HG02798 (cell line): ENCODE data around the gene APBA3.

Experiments used
- ATAC-seq: cut with Tn5 transposase; IDR thresholded peaks from one replicate; pipeline ENCODE4 v1.9.1; 2021; ENCODE audit warnings: mild to moderate bottlenecking; ENCODE audit not compliant: unreplicated experiment, poor library complexity

Gene APBA3

GRCh38 chr19:3761382-3762129 lies at the start of gene APBA3:
APBA3 (minus strand) TSS chr19:3761692; CDS start chr19:3760264, 1,428 bp downstream.
- ATAC-seq: peak; percentile 60

- ATAC-seq: no peak
These were observed 49.3 kb upstream of the APBA3 start for GRCh38 chr19:3810708-3811355.

DNA sequence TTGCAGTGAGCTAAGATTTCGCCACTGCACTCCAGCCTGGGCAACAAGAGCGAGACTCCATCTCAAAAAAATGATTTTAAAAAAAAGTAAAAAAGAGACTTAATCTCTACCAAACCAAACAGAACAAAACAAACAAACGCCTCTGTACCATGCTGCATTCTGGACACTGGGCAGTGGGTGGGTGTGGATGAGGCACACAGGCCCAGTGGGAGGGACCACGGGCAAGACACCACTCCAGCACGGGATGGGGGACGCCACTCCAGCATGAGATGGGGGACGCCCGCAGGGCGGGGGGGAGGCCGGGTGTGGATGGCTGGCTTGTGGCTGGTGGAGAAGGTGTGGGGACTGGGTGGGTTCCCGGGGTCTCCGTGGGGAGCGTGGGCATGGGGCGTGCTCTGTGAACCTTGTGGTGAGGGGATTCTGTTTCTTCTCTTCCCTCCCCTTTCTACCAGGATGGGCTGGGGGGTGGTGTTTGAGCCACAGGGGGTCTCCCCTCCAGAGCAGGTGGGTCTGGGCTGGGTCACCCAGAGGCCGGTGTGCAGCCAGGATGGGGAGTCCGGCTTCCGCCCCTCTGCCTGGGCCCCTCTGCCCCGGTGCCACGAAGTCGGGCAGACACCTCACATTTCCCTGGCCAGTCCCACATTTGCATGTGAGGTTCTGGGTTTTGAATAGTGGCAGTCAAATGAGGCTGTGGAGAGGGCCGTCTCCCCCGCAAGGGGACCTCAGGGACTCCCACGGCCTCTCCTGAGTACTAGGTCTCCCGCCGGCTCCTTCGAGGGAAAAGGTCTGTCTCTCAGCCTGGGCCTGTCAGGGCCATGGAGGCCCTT lies 48.6 kb upstream of the APBA3 start:
- no peak for ATAC-seq

DNA sequence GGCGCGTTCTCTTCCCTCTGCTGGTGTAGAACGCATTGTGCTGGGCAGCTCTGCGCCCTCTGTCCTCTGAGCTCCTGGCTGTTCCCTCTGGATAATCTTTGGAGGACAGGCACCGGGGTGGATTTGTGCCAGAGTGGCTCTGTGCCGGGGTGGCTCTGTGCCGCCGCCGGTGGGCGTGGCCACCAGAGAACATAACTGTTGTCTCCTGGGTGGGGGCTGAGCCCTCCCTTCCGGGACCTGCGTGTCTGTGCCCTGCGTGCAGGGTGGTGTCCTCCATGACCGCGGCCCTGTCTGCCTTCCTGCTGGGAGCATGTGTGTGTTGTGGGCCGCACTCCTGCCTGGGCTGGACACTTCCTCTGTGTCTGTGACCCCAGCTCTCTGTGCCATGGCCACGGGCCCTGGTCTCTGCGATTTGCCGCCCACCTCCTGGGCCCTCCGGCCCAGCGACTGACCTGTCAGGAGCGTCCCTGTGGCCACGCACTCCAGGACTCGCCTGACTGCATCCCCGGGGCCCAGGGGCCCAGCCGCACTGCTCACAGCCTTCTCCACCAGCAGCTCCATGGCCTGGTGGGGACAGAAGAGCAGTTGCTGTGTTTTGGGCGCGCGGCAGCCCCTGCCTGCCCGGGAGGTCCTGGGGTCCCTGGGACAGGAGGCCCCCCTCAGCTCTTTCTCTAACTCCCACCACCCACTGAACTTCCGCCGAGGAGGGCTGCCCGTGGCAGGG lies 47.1 kb upstream of the APBA3 start:
- no peak for ATAC-seq

DNA sequence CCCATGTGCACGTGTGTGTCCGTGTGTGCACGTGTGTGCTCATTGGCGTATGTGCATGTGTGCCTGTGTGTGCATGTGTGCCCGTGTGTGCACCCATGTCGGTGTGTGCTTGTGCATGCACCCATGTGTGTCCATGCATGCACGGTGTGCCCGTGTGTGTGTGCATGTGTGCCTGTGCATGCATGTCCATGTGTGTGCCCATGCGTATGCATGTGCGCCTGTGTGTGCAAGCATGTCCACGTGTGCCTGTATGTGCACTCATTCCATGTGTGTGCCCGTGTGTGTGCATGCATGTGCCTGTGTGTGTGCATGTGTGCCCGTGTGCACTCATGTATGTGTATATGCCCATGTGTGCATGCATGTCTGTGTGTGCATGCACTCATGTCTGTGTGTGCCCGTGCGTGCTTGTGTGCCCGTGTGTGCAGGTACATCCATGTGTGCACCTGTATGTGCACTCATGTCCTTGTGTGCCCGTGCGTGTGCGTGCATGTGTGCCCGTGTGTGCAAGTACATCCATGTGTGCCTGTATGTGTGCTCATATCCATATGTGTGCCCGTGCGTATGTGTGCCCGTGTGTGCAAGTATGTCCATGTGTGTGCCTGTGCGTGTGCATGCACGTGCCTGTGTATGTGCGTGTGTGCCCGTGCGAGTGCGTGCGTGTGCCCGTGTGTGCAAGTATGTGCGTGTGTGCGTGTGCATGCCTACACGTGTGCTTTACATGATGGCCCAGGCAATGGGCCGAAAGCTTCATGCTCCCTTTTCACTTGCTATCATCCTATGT lies 46.3 kb upstream of the APBA3 start:
- ATAC-seq: no peak

GRCh38 chr19:3807131-3807480 lies 45.6 kb upstream of the APBA3 start:
- no peak for ATAC-seq

DNA sequence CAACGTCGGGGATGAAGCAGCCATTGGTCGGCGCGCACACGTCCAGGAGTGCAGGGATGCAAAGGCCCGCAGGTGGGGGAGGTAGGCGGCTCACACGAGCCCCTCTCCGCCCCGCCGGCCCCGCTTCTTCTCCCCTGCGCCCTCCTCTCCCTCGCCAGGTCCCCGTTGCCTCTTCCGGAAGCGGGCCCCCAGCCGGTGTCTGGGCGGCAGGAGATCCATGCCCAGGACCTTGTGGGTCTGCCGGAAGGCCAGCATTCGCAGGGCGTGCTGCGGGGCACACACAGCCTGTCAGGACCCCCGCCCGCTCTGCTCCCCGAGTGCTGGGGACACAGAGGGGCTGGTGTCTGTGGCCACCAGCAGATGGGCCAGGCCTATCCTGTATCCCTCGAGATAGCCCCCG lies 44.4 kb upstream of the APBA3 start:
- ATAC-seq: no peak

GRCh38 chr19:3804429-3804828 lies 42.9 kb upstream of the APBA3 start:
- ATAC-seq: no peak

- no peak for ATAC-seq
These were observed 42.5 kb upstream of the APBA3 start for GRCh38 chr19:3803986-3804385.

- no peak for ATAC-seq
These were observed 41.8 kb upstream of the APBA3 start for GRCh38 chr19:3803114-3803888.

DNA sequence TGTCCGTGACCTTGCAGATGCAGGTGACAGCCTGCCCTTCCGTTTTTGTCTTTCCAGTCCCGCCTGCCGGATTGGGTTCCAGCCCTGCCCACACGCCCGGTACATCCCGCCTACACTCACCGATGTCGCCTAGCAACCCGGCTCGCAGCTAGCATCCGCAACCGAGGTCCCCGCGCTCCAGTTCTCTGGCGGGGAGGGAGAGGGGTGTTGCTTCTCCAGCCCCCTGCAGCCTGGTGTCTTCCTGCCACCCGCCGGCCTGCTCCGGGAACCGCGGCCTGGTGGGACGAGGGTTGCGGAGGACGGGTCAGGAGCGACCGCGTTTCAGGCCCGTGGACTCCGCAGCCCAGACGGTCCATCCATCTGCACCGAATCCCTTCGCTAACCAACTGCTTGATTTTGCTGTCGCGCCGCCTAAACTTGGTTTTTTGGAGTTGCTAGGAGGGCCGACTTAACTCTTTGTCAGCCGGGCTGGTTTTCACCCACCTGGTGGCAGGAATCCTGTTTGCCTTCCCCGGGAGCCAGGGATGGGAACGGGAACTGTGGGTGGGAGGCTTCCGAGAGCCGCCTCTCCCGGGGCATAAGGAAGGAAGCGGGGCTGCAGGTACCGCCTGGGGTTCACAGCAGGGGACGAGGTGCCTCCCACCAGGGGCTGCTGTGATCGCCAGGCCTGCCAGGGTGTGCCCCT lies 40.1 kb upstream of the APBA3 start:
- ATAC-seq: no peak

DNA sequence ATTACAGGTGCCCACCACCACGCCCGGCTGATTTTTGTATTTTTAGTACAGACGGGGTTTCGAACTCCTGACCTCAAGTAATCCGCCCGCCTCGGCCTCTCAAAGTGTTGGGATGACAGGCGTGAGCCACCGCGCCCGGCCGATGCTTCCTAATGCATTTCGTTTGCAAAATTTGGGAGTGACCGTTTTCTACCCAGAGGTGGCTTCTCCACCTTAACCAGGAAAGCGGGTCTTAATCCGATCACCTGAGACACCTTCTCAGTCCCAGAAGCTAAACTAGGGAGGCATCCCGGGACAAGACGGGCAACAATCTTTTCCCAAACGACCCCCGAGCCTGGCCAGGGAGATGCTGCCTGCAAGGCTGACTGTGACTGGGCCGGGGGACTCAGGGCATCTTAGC lies 39.5 kb upstream of the APBA3 start:
- ATAC-seq: no peak

GRCh38 chr19:3798137-3798536 lies 36.6 kb upstream of the APBA3 start:
- ATAC-seq: no peak

DNA sequence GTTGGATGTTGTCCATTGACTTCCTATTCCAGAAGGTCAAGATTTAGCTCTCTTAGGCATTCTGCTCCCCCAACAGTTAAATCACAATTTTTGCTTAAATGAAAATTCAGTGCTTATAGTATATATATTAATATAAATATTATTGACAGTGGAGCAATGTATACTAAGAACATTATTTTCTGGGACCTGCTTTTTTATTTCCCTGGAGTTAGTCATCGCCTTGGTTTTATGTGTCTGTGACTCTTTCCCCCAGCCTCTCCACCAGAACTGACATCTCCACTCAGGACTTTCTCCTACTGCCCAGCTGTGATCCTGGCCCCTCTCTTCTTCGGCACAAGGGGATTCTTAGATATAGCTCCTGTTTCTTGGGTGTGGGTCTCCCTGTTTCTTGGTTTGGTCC lies 34.9 kb upstream of the APBA3 start:
- no peak for ATAC-seq

GRCh38 chr19:3793799-3794198 lies 32.3 kb upstream of the APBA3 start:
- no peak for ATAC-seq

GRCh38 chr19:3792114-3792513 lies 30.6 kb upstream of the APBA3 start:
- ATAC-seq: no peak

- ATAC-seq: no peak
These were observed 29.4 kb upstream of the APBA3 start for GRCh38 chr19:3790941-3791340.

GRCh38 chr19:3790209-3790734 lies 28.8 kb upstream of the APBA3 start:
- ATAC-seq: no peak
